ENCODE data around the gene SUGCT. TPM values are rescaled to one million over a fixed set of nuclear protein-coding genes. Genes with fewer than 3 reads are reported as not detected.

SUGCT gene
- total and polyA plus RNA-seq, 8 donors = 2.0 to 4.2 (median 2.9) TPM

GRCh38 chr7:40706829-40707228 lies 572.0 kb downstream of the SUGCT start:
- Histone ChIP-seq H3K27ac (no peak overlapping the region), H3K9me3 (no peaks in the 10 kb centered on the region), H3K27me3 (no peaks in the 10 kb centered on the region), H3K36me3 (no peaks in the 10 kb centered on the region), H3K4me1 (no peaks in the 10 kb centered on the region), H3K4me3 (no peak overlapping the region)
- no peak for DNase-seq
- intact Hi-C loops (cut with DNase I) = no loop called here
- no peak for ATAC-seq
- no peak for TF ChIP-seq CTCF (IDR thresholded peaks at IDR 0.05)

- H3K4me1 ChIP-seq = peaks cover 0 to 3% of the 10 kb centered on the region in 2 donors
- no peak overlapping the region for H3K27ac ChIP-seq
- H3K36me3 ChIP-seq = no peaks in the 10 kb centered on the region
- no peaks in the 10 kb centered on the region for H3K9me3 ChIP-seq
- DNase-seq (no peak), ATAC-seq (no peak)
- H3K27me3 ChIP-seq = no peaks in the 10 kb centered on the region
- H3K4me3 ChIP-seq = no peak overlapping the region
- TF ChIP-seq CTCF (IDR thresholded peaks at IDR 0.05) = no peak
- intact Hi-C loops (cut with DNase I) = no loop called here
Observed at GRCh38 chr7:40709062-40709964, 574.5 kb downstream of the SUGCT start.

GRCh38 chr7:40711706-40712105 lies 576.9 kb downstream of the SUGCT start:
- H3K36me3 ChIP-seq = no peaks in the 10 kb centered on the region
- intact Hi-C loops (cut with DNase I) = no loop called here
- DNase-seq (no peak), ATAC-seq (no peak)
- no peak for TF ChIP-seq CTCF (IDR thresholded peaks at IDR 0.05)
- peaks cover 0 to 4% of the 10 kb centered on the region in 2 donors for H3K4me1 ChIP-seq
- no peak overlapping the region for H3K4me3 ChIP-seq
- no peak overlapping the region for H3K27ac ChIP-seq
- no peaks in the 10 kb centered on the region for H3K27me3 ChIP-seq
- no peaks in the 10 kb centered on the region for H3K9me3 ChIP-seq

- DNase-seq = no peak
- Histone ChIP-seq H3K9me3 (no peaks in the 10 kb centered on the region), H3K27ac (no peak overlapping the region), H3K4me3 (no peak overlapping the region), H3K36me3 (no peaks in the 10 kb centered on the region), H3K27me3 (no peaks in the 10 kb centered on the region), H3K4me1 (peaks cover 0 to 4% of the 10 kb centered on the region in 2 donors)
- no peak for ATAC-seq
- TF ChIP-seq CTCF (IDR thresholded peaks at IDR 0.05) = no peak
- intact Hi-C loops (cut with DNase I) = no loop called here
Observed at GRCh38 chr7:40714363-40715052, 579.7 kb downstream of the SUGCT start.

GRCh38 chr7:40715053-40715430 lies 580.2 kb downstream of the SUGCT start:
- Histone ChIP-seq H3K36me3 (no peaks in the 10 kb centered on the region), H3K9me3 (no peaks in the 10 kb centered on the region), H3K27ac (no peak overlapping the region), H3K4me3 (no peak overlapping the region), H3K4me1 (peaks cover 0 to 4% of the 10 kb centered on the region in 2 donors), H3K27me3 (no peaks in the 10 kb centered on the region)
- no peak for DNase-seq
- ATAC-seq = no peak
- intact Hi-C loops (cut with DNase I) = no loop called here
- TF ChIP-seq CTCF (IDR thresholded peaks at IDR 0.05) = no peak

Data from left lung (tissue), 10 donors.